GM12801 (cell line): ENCODE data around the gene ZFYVE28.

Experiments
- TF ChIP-seq, protein P1 (sequence below): IDR thresholded peaks from one replicate; pipeline ENCODE4 v1.5.1; 2011; ENCODE audit warnings: control low read depth; ENCODE audit not compliant: insufficient read length; ENCODE audit errors: extremely low read depth

Gene ZFYVE28

DNA sequence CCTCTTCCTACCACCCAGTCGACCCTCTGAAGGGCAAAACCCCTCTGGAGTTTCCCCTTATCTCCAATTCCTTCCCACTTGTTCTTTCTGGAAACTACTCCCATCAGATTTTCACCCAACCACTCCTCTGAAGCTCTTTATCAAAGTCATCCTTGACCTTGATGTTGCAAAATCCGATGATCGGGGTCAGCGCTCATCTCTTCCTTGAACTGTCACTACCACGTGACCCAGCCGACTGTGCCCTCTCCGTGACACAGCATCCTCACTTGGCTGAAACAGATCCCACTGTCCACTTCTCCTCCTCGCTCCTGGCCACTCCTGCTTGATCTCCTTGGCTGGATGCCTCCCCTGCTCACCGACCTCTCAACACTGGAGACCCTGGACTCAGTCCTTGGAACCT lies 1.4 kb upstream of the ZFYVE28 start:
- TF ChIP-seq, protein P1, sequence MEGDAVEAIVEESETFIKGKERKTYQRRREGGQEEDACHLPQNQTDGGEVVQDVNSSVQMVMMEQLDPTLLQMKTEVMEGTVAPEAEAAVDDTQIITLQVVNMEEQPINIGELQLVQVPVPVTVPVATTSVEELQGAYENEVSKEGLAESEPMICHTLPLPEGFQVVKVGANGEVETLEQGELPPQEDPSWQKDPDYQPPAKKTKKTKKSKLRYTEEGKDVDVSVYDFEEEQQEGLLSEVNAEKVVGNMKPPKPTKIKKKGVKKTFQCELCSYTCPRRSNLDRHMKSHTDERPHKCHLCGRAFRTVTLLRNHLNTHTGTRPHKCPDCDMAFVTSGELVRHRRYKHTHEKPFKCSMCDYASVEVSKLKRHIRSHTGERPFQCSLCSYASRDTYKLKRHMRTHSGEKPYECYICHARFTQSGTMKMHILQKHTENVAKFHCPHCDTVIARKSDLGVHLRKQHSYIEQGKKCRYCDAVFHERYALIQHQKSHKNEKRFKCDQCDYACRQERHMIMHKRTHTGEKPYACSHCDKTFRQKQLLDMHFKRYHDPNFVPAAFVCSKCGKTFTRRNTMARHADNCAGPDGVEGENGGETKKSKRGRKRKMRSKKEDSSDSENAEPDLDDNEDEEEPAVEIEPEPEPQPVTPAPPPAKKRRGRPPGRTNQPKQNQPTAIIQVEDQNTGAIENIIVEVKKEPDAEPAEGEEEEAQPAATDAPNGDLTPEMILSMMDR = no peak

DNA sequence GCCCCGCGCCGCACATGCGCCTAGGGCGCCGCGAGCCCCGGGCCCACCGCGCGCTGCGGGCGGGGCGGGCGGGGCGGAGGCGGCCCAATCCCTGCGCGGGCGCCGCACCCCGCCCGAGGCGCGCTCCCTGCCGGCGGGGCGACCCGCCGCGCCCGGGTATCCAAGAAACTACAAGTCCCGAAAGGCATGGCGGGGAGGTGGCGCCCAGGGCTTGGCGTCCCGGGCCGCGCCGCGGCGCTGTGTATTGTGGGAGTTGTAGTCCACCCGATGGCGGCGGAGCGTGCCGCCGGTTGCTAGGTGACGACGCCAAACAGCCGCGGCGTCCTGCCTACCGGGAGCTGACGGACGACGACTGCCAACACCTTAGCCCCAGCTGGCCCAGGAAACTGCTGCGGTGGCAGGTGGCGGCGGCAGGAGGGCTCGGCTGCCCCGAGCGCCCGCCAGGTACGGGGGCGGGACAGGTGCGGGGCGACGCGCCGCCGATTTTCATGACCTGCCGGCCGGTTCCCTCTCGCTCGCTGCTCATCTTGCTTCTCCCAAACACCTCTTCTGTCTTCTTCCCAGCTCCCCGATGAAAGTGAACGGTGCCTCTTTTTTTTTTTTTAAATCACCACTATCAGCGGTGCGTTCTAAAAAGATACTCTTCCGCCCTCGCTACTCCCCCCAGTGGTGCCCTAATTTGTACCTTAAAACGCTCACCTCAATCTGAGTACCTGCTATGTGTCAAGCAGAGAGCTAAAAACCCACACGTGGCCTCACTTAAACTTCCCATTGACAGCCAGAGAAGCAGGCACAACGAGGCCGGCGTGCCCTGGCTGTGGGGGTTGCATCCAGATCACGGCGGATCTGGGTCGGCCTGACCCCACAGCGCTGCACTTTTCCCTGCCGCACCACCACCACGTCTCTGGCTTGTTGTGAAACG lies 466 bp upstream of the ZFYVE28 start, which contains the start of gene CFAP99:
Gene CFAP99 (plus strand): TSS at position 306 of the 922 bp plus-strand sequence.
- TF ChIP-seq, protein P1 = no peak

DNA sequence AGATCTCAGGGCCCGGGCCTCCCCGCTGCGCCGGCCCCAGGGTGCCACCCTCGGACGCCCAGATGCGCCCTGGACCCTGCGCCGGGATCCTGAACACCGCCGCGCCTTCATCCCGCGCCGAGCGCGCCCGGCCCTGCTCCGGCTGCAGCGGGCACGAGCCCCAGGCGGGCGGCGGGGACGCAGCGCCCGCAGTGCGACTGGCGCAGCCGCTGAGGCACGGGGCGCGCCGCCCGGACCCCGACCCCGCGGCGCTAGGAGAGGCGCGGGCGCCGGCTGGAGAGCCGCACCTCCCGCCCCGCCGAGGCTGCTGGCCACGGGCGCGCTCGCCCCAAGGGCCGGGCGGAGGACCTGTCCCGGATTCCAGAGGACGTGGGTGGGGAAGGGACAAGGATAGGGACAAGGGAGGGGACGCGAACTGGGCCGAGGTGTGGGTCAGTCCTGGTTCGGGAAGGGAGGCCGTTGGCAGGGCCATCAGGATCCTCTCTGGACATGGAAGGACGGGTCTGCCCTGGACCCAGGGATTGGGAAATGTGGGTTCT lies 1.1 kb downstream of the ZFYVE28 start:
- TF ChIP-seq, protein P1 = no peak

DNA sequence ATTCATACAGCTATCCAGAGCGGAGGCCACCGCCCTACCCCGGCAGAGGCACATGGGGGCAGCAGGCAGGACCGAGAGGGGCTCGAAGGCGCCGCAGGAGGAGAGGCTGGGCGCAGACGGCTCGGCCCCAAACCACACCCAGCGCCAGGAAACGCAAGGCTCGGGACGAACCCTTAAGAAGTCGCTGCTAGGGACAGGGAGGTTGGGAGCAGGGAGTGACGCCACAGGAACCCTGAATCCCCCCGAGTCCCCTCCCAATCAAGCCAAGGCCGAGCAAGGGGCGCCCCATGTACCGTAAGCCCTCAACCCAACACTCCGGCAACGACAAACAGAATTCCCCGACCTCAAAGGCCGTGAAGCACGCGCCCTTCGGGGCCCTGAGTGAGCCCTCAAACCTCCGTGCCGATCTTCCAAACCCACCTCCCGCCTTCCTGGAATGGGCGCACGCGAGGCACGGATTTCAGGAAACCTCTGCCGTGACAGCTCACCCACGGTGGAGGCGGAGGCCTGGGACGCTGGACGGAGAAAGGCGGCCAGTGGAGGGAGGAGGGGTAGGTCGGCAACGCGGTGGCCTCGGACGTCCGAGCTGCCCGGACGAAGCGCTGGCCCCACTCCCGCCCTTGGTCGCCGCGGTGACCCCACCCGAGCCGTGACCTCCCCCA lies 1.8 kb downstream of the ZFYVE28 start:
- TF ChIP-seq, protein P1 = no peak

DNA sequence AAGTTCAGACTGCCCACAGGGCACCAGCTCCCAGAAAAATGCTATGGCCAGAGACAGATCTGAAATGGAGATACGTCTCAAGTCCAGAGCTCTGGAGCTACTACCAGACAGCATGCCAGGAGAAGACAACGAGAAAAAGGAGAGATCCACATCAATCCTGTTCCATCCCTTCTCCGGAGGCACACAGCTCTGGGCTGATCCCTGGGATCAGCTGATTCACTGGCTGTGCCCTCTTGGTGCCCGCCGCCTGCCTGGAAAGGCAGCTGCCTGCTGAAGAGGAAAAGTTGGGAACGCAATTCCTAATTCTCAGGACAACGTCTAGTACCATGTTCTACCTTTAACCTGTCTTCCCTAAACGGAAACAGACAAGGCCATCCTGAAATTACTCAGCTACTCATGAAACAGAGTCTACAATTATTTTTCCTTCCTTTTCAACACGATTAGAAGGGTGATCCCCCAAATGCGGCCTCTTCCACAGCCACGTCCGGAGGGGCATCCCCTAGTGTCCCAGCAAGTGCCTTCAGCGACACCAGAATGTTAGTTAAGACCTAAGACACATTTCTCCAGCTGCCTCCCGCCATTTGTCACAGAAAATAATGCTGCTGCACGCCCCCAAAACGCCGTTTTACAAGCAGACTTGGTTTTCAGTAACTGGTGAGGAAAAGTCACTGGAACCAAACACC lies 2.4 kb downstream of the ZFYVE28 start:
- TF ChIP-seq, protein P1 = no peak

DNA sequence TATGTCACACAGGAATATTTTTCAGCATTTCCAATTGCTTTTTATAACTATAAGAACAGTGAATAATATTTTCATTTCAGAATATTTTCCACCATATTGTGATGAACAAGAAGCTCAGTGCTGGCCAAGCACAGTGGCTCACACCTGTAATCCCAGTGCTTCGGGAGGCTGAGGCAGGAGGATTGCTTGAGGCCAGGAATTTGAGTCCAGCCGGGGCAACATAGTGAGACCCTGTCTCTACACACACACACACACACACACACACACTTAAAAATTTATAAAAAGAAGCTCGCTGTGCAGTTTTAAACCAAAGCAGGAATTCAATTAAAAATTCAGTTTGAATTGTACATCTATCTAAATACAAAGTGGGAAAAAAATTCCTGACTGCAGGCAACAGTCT lies 3.2 kb downstream of the ZFYVE28 start:
- TF ChIP-seq, protein P1 = no peak
